Stimulated activated CD8-positive, alpha-beta memory T cell treated with anti-CD3 and anti-CD28 coated beads, Interleukin-4, amount 100 ng/mL, for 4 hours (primary cell): ENCODE measurements around the gene TRMT1.

Source experiments
- DNase-seq, 2 donors: peaks; one replicate each; pipeline ENCODE4 v3.0.0-alpha.2; 2020; ENCODE audit warnings: low read depth in 2 of 2, low spot score in 1 of 2

Gene TRMT1

DNA sequence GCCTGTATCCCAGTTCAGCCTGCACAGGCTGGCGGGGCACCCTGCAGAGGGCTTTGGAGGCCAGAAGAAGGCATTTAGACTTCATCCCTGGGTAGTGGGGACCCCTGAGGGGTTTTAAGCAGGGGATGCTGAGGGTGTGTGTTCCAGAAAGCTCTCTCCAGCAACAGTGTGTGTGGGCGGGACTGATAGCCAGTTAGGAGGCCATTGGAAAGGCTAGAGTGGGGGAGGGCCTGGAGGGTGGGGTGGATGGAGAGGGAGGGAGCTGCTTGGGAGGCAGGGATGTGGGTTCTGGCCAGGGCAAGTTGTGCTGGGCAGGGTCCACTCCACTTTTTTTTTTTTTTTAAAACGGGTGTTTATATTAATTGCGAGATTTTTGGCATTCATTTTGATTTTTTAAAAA is 42.2 kb downstream of the TRMT1 start:
- no peak for DNase-seq

- DNase-seq = no peak
Observed at GRCh38 chr19:13073263-13073662, 43.3 kb downstream of the TRMT1 start.

DNA sequence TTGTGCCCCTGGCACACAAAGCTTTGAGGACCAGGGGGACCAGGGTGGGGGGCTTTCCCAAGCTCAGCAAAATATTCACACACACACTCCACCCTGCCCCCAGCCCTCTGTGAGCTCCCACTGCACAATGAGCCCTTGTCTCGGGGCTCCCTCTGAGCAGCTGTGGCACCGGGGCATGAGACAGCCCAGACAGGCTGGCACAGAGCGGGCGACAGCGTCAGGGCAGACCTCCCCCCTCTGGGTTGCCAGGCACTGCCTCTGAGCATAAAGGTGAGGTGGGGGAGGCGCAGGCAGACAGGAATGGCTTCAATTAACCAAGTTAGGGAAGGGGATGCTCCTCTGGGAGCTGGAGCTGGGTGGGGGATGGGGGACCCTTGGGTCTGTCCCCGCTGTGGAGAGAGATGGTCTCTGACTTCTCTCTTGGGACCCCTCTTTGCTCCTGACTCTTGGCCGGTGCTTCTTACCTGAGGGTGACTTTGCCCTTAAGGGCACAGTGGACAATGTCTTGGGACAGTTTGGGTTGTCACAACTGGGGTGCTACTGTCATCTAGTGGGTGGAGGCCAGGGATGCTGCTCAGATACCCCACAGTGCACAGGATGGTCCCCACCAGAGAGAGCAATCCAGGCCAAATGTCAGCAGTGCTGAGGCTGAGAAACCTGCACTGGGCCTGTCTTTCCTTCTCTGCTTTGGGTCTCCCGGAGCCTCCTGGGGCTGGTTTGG is 44.2 kb downstream of the TRMT1 start:
- no peak for DNase-seq

GRCh38 chr19:13071444-13072187 is 44.9 kb downstream of the TRMT1 start:
- DNase-seq = no peak

DNA sequence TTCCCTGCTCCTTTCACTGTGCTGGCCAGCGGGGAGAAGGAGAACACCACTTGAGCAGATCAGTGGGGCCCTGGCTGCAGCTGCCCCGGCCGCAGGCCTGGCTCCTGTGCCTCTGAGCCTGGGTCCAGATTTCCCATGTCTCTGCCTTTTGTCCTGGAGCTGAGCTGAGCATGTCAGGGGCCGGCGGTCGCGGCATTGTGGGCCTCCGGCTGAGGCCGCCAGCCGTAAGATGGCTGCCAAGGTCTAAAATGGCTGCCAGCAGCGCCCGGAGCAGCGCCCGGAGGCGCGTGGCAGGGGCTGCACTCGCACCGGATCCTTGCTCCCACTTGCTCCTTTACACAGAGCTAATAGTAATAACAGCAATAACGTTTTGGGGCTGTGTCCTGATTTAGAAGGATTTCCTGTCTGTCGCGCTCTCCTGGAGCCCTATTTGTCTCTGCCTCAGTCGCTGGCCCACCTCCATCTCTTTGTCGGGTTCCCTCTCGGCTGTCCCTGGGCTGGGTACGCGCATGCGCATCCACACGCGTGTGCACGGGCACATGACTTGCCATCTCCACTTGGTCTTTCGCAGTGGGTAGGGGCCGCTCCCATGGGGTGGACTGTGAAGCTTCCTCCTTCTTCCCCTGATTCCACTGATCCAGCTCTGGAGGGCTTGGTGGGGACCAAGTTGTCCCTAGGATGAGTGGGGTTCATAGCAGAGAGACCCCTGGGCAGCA is 46.0 kb downstream of the TRMT1 start:
- DNase-seq = no peak

DNA sequence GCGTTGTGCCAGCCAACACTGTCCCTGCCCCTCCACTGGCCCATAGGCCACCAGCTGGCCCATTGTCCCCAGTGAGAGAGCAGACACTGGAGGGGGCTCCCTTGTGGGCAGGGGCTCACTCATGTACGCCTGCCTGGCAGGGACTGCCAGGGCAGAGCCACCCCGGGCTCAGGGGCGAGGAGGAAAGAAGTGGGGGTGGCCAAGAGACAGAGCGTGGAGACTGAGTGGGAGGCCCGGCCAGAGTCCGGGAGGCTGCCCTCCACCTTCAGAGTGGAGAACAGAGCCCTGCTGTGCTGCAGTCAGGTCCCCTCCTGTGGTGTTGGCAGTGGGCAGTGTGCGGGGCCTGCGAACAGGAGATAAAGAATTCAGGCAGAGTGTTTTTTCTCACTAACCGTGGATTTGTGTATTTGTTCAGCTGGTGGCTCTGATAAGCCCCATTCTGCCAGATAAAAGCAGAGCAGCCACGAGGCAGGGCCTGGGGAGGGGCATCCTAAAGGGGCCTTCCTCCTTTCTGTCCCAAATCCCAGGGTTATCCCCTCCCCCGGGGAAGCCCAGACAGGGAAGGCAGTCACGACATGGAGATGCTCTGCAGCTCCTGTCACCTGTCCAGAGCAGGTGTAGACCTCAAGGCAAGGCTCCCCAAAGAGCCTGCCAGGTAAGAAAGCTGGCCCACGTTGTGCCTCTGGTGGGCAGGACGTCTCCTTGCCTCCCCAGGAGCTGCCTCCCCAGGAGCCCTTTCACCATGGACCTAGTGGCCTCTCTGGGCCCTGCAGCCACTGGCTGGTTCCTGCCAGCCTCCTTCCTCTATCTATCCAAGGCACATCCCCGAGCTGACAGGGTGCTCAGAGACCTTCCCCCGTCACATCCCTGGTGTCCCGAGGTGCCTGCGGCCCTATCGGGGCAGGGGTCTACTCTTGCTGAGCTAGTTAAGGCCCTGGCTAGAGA is 46.9 kb downstream of the TRMT1 start:
- DNase-seq = no peak

GRCh38 chr19:13068085-13068846 is 48.3 kb downstream of the TRMT1 start:
- DNase-seq = no peak

DNA sequence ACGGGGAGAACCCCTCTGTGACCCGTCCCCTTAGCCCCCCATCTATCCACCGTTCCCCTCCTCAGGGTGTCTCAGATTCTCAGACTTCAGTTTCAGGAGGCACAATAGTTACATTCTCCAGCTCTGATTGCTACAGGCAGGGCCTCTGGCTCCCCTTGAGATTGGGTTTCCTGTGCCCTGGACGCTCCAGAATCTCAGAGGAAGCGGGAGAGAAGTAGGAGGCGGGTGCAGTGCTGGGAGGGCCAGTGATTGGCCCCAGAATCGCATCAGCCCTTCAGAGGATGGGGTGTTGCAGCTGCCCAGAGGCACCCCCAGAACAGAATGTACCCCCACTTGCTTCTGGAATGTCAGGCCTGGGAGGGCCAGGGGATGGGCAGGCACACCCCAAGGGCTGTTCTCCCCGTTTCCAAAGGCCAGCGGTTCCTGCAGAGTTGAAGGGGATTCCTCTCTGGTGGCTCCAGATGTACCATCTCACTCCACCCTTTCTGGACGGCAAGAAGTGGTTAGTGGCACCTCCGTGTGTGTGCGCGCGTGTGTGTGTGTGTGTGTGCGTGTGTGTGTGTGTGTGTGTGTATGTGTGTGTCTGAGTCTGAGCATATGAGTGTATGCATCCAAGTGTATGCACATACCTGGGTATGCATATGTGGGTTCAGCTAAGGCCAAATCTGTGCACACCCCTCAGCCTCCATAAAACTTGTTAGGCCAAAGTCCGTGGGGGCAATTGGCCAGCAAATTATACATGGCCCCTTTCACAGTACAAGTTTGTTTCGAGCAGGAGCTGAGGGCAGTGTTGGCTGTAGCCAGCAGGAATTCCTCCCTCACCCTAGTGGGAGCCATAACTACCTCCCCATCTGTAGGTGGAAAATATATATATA is 49.4 kb downstream of the TRMT1 start:
- no peak for DNase-seq

GRCh38 chr19:13066226-13066625 is 50.3 kb downstream of the TRMT1 start:
- DNase-seq = no peak

DNA sequence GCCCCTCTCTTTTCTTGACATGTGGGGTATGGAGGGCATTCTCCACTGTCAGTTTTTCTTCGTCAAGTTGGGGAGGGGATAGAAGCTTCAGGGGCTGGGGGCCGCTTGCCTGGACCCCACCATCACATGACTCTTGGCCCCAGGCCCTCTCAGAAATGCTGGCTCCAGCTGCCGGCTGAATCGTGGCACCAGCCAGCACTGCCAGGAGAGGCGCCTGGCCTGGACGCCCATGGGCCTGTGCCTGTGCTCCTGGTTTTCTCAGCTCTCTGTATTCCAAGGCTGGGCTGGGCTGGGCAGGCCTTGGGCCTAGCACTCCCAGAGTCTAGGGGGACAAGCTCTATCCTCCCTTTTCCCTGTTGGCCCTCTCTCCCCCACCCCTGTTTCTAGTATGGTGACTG is 52.4 kb downstream of the TRMT1 start:
- no peak for DNase-seq

- DNase-seq = no peak
Observed at GRCh38 chr19:13063461-13064091, 53.0 kb downstream of the TRMT1 start.

- no peak for DNase-seq
Observed at GRCh38 chr19:13062317-13062716, 54.2 kb downstream of the TRMT1 start.

GRCh38 chr19:13060964-13061927 is 55.3 kb downstream of the TRMT1 start:
- DNase-seq = peak; percentile 44 to 56

DNA sequence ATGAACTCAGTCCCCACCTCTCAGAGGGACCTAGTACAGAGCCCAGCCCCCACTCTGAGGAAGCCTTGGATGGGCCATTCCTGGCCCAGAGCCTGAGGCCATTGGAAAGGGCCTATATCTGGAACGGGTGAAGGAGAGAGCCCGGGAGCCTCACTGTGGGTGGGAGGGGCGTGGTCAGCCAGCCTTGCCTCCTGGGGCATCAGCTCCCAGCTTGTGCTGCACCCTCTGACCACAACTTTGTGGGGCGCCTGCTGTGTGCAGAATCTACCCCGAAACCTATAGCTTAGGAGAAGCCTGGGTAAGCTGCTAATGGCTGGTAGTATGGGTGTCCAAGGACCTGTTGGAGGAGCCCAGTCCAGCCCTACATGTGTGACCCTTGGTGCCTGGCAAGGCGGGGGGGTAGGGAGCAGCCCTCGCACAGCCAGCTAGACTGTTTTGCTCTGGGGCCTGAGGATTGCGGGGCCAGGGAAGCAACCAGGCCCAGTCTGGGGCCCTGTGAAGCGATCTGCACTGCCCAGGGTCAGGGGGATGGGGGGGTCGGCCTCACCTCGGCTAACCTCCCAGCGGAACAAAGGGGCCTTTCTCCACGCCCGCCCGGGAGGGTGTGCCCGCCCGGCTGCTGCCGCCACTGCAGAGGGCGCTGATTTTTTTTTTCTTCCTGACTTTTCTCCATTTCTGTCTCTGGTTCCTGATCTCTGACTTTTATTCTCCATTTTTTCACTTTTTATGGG is 56.1 kb downstream of the TRMT1 start:
- no peak for DNase-seq

DNA sequence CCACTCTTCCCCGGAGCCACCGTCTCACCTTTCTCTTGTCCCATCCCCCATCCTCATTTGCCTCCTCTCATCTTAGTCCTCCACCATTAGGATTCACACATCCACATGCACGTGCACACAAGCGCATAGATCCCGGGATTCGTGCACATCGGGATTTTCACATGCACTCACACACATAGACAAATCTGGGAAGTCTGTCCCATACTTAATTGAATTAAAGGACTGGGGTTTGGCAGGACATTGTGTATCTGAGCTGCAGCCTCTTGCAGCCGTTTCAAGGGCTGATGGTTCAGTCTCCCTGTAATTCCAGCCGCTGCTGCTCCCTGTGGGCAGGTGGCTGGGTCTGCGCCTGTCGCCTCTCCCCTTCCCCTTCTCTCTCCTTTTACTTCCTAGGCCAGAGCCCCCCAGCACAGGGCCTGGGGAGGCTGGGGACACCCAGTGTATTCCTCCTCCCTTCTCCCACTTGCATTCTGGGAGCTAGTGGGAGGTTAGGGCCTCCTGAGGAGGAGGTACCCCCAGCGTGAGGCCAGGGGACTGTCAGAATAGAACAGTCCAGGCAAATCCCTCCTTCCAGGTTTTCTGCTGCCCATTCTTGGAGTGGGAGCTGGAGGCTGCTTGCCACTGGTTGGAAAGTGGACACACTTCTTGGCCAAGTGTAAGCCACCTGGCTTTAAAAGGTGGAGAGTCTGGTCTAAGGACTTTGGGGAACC is 57.4 kb downstream of the TRMT1 start:
- no peak for DNase-seq

GRCh38 chr19:13057744-13058143 is 58.8 kb downstream of the TRMT1 start:
- no peak for DNase-seq
